GM06990 (cell line): ENCODE measurements around the gene PROCA1.

Source experiments
- DNase-seq: peaks from one replicate; pipeline ENCODE4 v3.0.0-alpha.2; 2011; ENCODE audit not compliant: insufficient read length; ENCODE audit errors: extremely low read depth
- H3K27me3 ChIP-seq: replicated peaks from 2 replicates; pipeline ENCODE4 v1.6.0; 2011; ENCODE audit warnings: low read length; ENCODE audit not compliant: control insufficient read depth, insufficient read depth
- H3K36me3 ChIP-seq: 2 replicates; pipeline ENCODE4 v1.5.1; 2011; ENCODE audit warnings: low read length; ENCODE audit not compliant: control insufficient read depth, insufficient read depth
- H3K4me3 ChIP-seq: replicated peaks from 2 replicates; pipeline ENCODE4 v1.5.1; 2011; ENCODE audit warnings: low read depth, mild to moderate bottlenecking, control low read depth, low read length
- CTCF ChIP-seq: IDR thresholded peaks from 2 replicates; pipeline ENCODE4 v1.5.1; 2011; ENCODE audit warnings: low read length, control low read depth, mild to moderate bottlenecking, inconsistent platforms; ENCODE audit not compliant: insufficient read depth, poor library complexity, severe bottlenecking

The PROCA1 gene

GRCh38 chr17:28711723-28712031 is at the start of gene PROCA1:
TSS of gene PROCA1 (minus strand) at chr17:28711888. CDS start at chr17:28711660, 228 bp downstream.
- DNase-seq, result no peak
- Histone ChIP-seq H3K27me3 (no peaks in the 10 kb centered on the region), H3K36me3 (no peaks in the 10 kb centered on the region), H3K4me3 (peak within 1 kb of the TSS; percentile 73)
- TF ChIP-seq CTCF, result no peak

- Histone ChIP-seq H3K36me3 (peaks cover 23% of the 10 kb centered on the region), H3K27me3 (no peaks in the 10 kb centered on the region), H3K4me3 (no peak overlapping the region)
- TF ChIP-seq CTCF, result no peak
- DNase-seq, result no peak
Measured at GRCh38 chr17:28760601-28761562, 49.2 kb upstream of the PROCA1 start.

- peaks cover 17% of the 10 kb centered on the region for H3K36me3 ChIP-seq
- no peaks in the 10 kb centered on the region for H3K27me3 ChIP-seq
- no peak overlapping the region for H3K4me3 ChIP-seq
- DNase-seq, result no peak
- no peak for TF ChIP-seq CTCF
Measured at GRCh38 chr17:28759256-28759865, 47.7 kb upstream of the PROCA1 start.

GRCh38 chr17:28758411-28759121 is 46.9 kb upstream of the PROCA1 start:
- no peaks in the 10 kb centered on the region for H3K27me3 ChIP-seq
- TF ChIP-seq CTCF, result no peak
- H3K4me3 ChIP-seq, result no peak overlapping the region
- no peak for DNase-seq
- peaks cover 17% of the 10 kb centered on the region for H3K36me3 ChIP-seq

- TF ChIP-seq CTCF, result no peak
- no peak for DNase-seq
- Histone ChIP-seq H3K4me3 (no peak overlapping the region), H3K27me3 (no peaks in the 10 kb centered on the region), H3K36me3 (peaks cover 17% of the 10 kb centered on the region)
Measured at GRCh38 chr17:28756049-28756804, 44.5 kb upstream of the PROCA1 start.
